ENCODE results near the gene CAPN14. TPM values are rescaled to one million over a fixed set of nuclear protein-coding genes. Genes with fewer than 3 reads are reported as not detected.
A peak's percentile ranks its signal among the peaks of the same experiment; 100 is the strongest.

CAPN14 gene
- total RNA-seq, result under 1 TPM; 0.16 to 0.44 (median 0.33) TPM

GRCh38 chr2:31217465-31218200, at the start of gene CAPN14:
Gene CAPN14 (minus strand): TSS chr2:31217515. CDS start chr2:31205447, 12,068 bp downstream.
- H3K36me3 ChIP-seq, result no peaks in the 10 kb centered on the region
- H3K4me3 ChIP-seq, result no peak within 1 kb of the TSS
- no peak within 1 kb of the TSS for H3K27ac ChIP-seq
- no peaks in the 10 kb centered on the region for H3K27me3 ChIP-seq
- no peaks in the 10 kb centered on the region for H3K9me3 ChIP-seq
- no peaks in the 10 kb centered on the region for H3K4me1 ChIP-seq
- intact Hi-C loops (cut with DNase I; ENCODE audit: low total_unique reads), result no loop called here
- DNase-seq (ENCODE audit: low spot score in 2 of 2), result no peak
- TF ChIP-seq CTCF (IDR thresholded peaks at IDR 0.05), result no peak
- TF ChIP-seq POLR2AphosphoS5 (IDR thresholded peaks at IDR 0.05), result no peak
- TF ChIP-seq POLR2A (IDR thresholded peaks at IDR 0.05), result no peak

- Histone ChIP-seq H3K9me3 (no peaks in the 10 kb centered on the region), H3K27me3 (no peaks in the 10 kb centered on the region)
- intact Hi-C loops (cut with DNase I; ENCODE audit: low total_unique reads), result no loop called here
These were observed 49.5 kb upstream of the CAPN14 start for GRCh38 chr2:31266804-31267203.

GRCh38 chr2:31265234-31265633, 47.9 kb upstream of the CAPN14 start:
- no peak overlapping the region for H3K27ac ChIP-seq
- no peaks in the 10 kb centered on the region for H3K27me3 ChIP-seq
- no peak for DNase-seq (ENCODE audit: low spot score in 2 of 2)
- no peaks in the 10 kb centered on the region for H3K36me3 ChIP-seq
- H3K4me1 ChIP-seq, result no peaks in the 10 kb centered on the region
- TF ChIP-seq CTCF (IDR thresholded peaks at IDR 0.05), result no peak
- TF ChIP-seq POLR2A (IDR thresholded peaks at IDR 0.05), result no peak
- no peak for TF ChIP-seq POLR2AphosphoS5 (IDR thresholded peaks at IDR 0.05)
- intact Hi-C loops (cut with DNase I; ENCODE audit: low total_unique reads), result no loop called here
- H3K9me3 ChIP-seq, result no peaks in the 10 kb centered on the region
- H3K4me3 ChIP-seq, result no peak overlapping the region

More at GRCh38 chr2:31266804-31267203, 49.5 kb upstream of the CAPN14 start:
- DNase-seq (ENCODE audit: low spot score in 2 of 2), result no peak
- no peak for TF ChIP-seq POLR2AphosphoS5 (IDR thresholded peaks at IDR 0.05)
- no peak for TF ChIP-seq CTCF (IDR thresholded peaks at IDR 0.05)
- TF ChIP-seq POLR2A (IDR thresholded peaks at IDR 0.05), result no peak
- Histone ChIP-seq H3K4me3 (no peak overlapping the region), H3K4me1 (no peaks in the 10 kb centered on the region), H3K36me3 (no peaks in the 10 kb centered on the region), H3K27ac (peak overlapping the region in 1 of 2 donors; percentile 7)

- Histone ChIP-seq H3K36me3 (no peaks in the 10 kb centered on the region), H3K9me3 (no peaks in the 10 kb centered on the region), H3K27me3 (no peaks in the 10 kb centered on the region), H3K4me3 (no peak overlapping the region), H3K27ac (peak overlapping the region in 1 of 2 donors; percentile 55), H3K4me1 (no peaks in the 10 kb centered on the region)
- intact Hi-C loops (cut with DNase I; ENCODE audit: low total_unique reads), result no loop called here
- peak in 1 of 2 donors; percentile 25 for DNase-seq (ENCODE audit: low spot score in 2 of 2)
- TF ChIP-seq CTCF (IDR thresholded peaks at IDR 0.05) (no peak), POLR2A (IDR thresholded peaks at IDR 0.05) (no peak), POLR2AphosphoS5 (IDR thresholded peaks at IDR 0.05) (no peak)
These were observed 46.4 kb upstream of the CAPN14 start for GRCh38 chr2:31263636-31264190.

GRCh38 chr2:31260870-31261269, 43.6 kb upstream of the CAPN14 start:
- no peak for DNase-seq (ENCODE audit: low spot score in 2 of 2)
- Histone ChIP-seq H3K4me3 (no peak overlapping the region), H3K27me3 (no peaks in the 10 kb centered on the region), H3K27ac (no peak overlapping the region), H3K36me3 (no peaks in the 10 kb centered on the region), H3K4me1 (no peaks in the 10 kb centered on the region), H3K9me3 (no peaks in the 10 kb centered on the region)
- TF ChIP-seq CTCF (IDR thresholded peaks at IDR 0.05), result no peak
- intact Hi-C loops (cut with DNase I; ENCODE audit: low total_unique reads), result no loop called here
